Activated naive CD8-positive, alpha-beta T cell treated with anti-CD3 and anti-CD28 coated beads, Interleukin-2, amount 10 ng/mL, durations not matched to agents 7 days and 5 days (primary cell): Measurements from ENCODE around the gene TRIO. TPM values are rescaled to one million over a fixed set of nuclear protein-coding genes. Genes with fewer than 3 reads are reported as not detected.

Experiments
- ATAC-seq: fragments of 150-1000 bp; cut with Tn5 transposase; one replicate; pipeline ENCODE4 v1.10.0; 2021; ENCODE audit warnings: low read depth, moderate library complexity
- POLR2A ChIA-PET: fragments of 350-600 bp; sonication (Branson Sonifier 250); formaldehyde crosslinking; loops from one replicate; lab custom pipeline; 2021; ENCODE audit warnings: antibody characterized with exemption; lab: Charles Lee
- DNase-seq: peaks from one replicate; pipeline ENCODE4 v3.0.0; 2021
- H3K27ac Mint-ChIP-seq: one replicate; pipeline ENCODE4 v1.8.0; 2022; ENCODE audit warnings: mild to moderate bottlenecking, mixed read lengths
- H3K27me3 Mint-ChIP-seq: one replicate; pipeline ENCODE4 v1.8.0; 2022; ENCODE audit warnings: mild to moderate bottlenecking, moderate library complexity, mixed read lengths
- H3K36me3 Mint-ChIP-seq: one replicate; pipeline ENCODE4 v1.8.0; 2021; ENCODE audit warnings: mild to moderate bottlenecking, mixed read lengths
- H3K4me1 Mint-ChIP-seq: one replicate; pipeline ENCODE4 v1.8.0; 2021; ENCODE audit warnings: mixed read lengths
- H3K4me3 Mint-ChIP-seq: one replicate; pipeline ENCODE4 v1.8.0; 2022; ENCODE audit warnings: mild to moderate bottlenecking, moderate library complexity, mixed read lengths
- H3K9me3 Mint-ChIP-seq: one replicate; pipeline ENCODE4 v1.8.0; 2021; ENCODE audit warnings: mixed read lengths
- total RNA-seq, 2 experiments: library from RNA; stranded (reverse); gene quantifications; one replicate each; pipeline ENCODE4 v1.2.3, GENCODE V29; 2021

The TRIO gene
- total RNA-seq, 2 experiments from 2014 or later = 7.7 to 7.9 TPM

DNA sequence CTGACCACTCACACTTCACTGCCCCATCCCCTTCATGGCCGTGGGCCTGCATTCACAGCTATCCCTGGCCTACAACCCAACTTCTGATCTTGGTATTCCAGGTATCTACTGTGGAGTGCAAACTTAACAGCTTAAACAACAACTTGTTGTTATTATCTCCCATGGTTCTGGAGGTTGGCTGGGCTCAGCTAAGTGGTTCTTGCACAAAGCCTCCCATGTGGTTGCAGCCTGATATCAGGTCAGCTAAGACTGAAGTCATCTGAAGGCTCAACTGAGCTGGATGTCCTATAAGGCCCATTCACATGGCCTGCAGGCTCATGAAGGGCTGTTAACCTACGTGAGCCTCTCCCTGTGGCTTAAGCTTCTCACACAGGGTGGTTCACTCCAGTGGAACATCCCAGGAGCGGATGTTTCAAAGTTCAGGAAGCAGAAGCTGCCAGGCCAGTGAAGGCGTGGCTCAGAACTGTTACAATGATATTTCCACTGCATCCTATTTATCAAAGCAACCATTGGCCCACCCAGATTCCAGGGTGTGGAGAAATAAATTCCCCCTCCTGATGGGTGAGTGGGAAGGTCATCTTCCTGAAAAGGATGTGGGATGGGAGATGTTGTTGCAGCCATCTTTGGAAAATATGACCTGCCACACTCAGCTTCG, 30.0 kb upstream of the TRIO start:
- POLR2A ChIA-PET = no interaction called here
- Mint-ChIP-seq H3K27me3 (peaks cover 2% of the 10 kb centered on the region), H3K27ac (no peak overlapping the region), H3K4me3 (no peak overlapping the region), H3K4me1 (peaks cover 9% of the 10 kb centered on the region), H3K36me3 (no peaks in the 10 kb centered on the region), H3K9me3 (no peaks in the 10 kb centered on the region)
- ATAC-seq (no peak), DNase-seq (no peak)

DNA sequence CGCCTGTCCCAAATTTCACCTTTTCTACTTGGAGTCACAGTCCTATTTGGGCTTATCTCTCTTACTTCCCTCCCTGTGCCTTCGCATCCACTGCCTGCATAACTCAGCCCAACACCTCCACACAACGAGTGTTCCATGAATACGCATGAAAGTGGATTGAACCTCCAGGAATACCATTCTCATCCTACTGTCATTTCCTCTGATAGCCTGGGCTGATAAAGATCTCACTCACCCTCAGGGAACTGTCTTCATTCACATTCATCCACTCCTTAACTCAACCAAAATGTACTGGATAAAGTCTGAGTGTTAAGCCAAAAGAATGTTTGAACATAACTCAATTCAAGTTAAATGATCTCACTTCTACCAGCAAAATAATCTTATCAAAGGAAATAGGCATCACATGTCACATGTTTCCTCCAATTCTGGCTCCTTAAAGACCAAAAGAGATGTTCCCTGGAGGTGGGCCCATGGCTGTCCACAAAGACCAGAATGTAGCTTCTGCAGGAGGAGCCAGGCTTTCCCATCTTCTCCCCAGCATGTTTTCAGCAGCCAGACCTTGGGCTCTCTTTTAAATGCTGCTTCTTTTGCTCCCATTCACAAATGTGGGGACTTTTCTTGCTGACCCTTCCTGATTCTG, 28.4 kb upstream of the TRIO start:
- Mint-ChIP-seq H3K27me3 (peaks cover 2% of the 10 kb centered on the region), H3K4me1 (no peaks in the 10 kb centered on the region), H3K27ac (no peak overlapping the region), H3K9me3 (no peaks in the 10 kb centered on the region), H3K36me3 (no peaks in the 10 kb centered on the region), H3K4me3 (no peak overlapping the region)
- POLR2A ChIA-PET = no interaction called here
- DNase-seq (no peak), ATAC-seq (no peak)

- ATAC-seq = no peak
- H3K9me3 Mint-ChIP-seq = no peaks in the 10 kb centered on the region
- peaks cover 2% of the 10 kb centered on the region for H3K27me3 Mint-ChIP-seq
- H3K4me1 Mint-ChIP-seq = no peaks in the 10 kb centered on the region
- POLR2A ChIA-PET = no interaction called here
- no peak overlapping the region for H3K27ac Mint-ChIP-seq
- H3K36me3 Mint-ChIP-seq = no peaks in the 10 kb centered on the region
- no peak for DNase-seq
- H3K4me3 Mint-ChIP-seq = no peak overlapping the region
These were observed 27.7 kb upstream of the TRIO start for GRCh38 chr5:14115323-14115895.

GRCh38 chr5:14118551-14119320, 24.4 kb upstream of the TRIO start:
- no peak overlapping the region for H3K4me3 Mint-ChIP-seq
- peaks cover 2% of the 10 kb centered on the region for H3K27me3 Mint-ChIP-seq
- DNase-seq (no peak), ATAC-seq (no peak)
- POLR2A ChIA-PET = no interaction called here
- no peak overlapping the region for H3K27ac Mint-ChIP-seq
- no peaks in the 10 kb centered on the region for H3K4me1 Mint-ChIP-seq
- no peaks in the 10 kb centered on the region for H3K9me3 Mint-ChIP-seq
- no peaks in the 10 kb centered on the region for H3K36me3 Mint-ChIP-seq

GRCh38 chr5:14120176-14120575, 23.0 kb upstream of the TRIO start:
- H3K4me3 Mint-ChIP-seq = no peak overlapping the region
- no peak for ATAC-seq
- peaks cover 2% of the 10 kb centered on the region for H3K27me3 Mint-ChIP-seq
- no peaks in the 10 kb centered on the region for H3K36me3 Mint-ChIP-seq
- no peaks in the 10 kb centered on the region for H3K4me1 Mint-ChIP-seq
- H3K9me3 Mint-ChIP-seq = no peaks in the 10 kb centered on the region
- DNase-seq = no peak
- POLR2A ChIA-PET = no interaction called here
- H3K27ac Mint-ChIP-seq = no peak overlapping the region

DNA sequence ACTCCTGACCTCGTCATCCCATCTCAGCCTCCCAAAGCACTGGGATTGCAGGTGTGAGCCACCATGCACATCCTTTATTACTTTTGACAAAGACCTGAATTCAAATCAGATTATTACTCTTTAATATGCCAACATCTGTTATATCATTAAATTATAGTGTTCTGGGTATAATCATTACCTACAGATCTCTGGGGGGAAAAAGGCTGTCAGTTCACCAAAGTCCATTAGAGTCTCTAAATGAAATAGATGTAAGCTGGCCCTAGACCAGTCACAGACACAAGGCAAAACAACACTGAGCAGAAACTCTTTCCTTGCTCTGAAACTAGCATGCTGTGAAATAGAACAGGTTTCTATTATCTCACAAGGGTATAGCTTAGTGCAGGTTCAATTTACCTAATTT, 21.6 kb upstream of the TRIO start:
- POLR2A ChIA-PET = no interaction called here
- no peak overlapping the region for H3K27ac Mint-ChIP-seq
- H3K4me3 Mint-ChIP-seq = no peak overlapping the region
- no peaks in the 10 kb centered on the region for H3K9me3 Mint-ChIP-seq
- peaks cover 2% of the 10 kb centered on the region for H3K27me3 Mint-ChIP-seq
- H3K36me3 Mint-ChIP-seq = no peaks in the 10 kb centered on the region
- no peak for DNase-seq
- no peaks in the 10 kb centered on the region for H3K4me1 Mint-ChIP-seq
- ATAC-seq = no peak

- ATAC-seq = no peak
- no peak overlapping the region for H3K27ac Mint-ChIP-seq
- no peak overlapping the region for H3K4me3 Mint-ChIP-seq
- POLR2A ChIA-PET = no interaction called here
- H3K9me3 Mint-ChIP-seq = no peaks in the 10 kb centered on the region
- H3K27me3 Mint-ChIP-seq = peaks cover 2% of the 10 kb centered on the region
- no peaks in the 10 kb centered on the region for H3K4me1 Mint-ChIP-seq
- no peaks in the 10 kb centered on the region for H3K36me3 Mint-ChIP-seq
- no peak for DNase-seq
These were observed 21.1 kb upstream of the TRIO start for GRCh38 chr5:14122089-14122488.

GRCh38 chr5:14123551-14123950, 19.6 kb upstream of the TRIO start:
- POLR2A ChIA-PET = no interaction called here
- Mint-ChIP-seq H3K27ac (no peak overlapping the region), H3K27me3 (peaks cover 5% of the 10 kb centered on the region), H3K9me3 (no peaks in the 10 kb centered on the region), H3K36me3 (no peaks in the 10 kb centered on the region), H3K4me3 (no peak overlapping the region), H3K4me1 (no peaks in the 10 kb centered on the region)
- ATAC-seq (no peak), DNase-seq (no peak)

- Mint-ChIP-seq H3K36me3 (no peaks in the 10 kb centered on the region), H3K4me1 (no peaks in the 10 kb centered on the region), H3K9me3 (no peaks in the 10 kb centered on the region), H3K4me3 (no peak overlapping the region), H3K27ac (no peak overlapping the region), H3K27me3 (peaks cover 3% of the 10 kb centered on the region)
- ATAC-seq = no peak
- POLR2A ChIA-PET = no interaction called here
- no peak for DNase-seq
These were observed 19.1 kb upstream of the TRIO start for GRCh38 chr5:14123974-14124482.

GRCh38 chr5:14125262-14125661, 17.9 kb upstream of the TRIO start:
- Mint-ChIP-seq H3K4me1 (no peaks in the 10 kb centered on the region), H3K36me3 (no peaks in the 10 kb centered on the region), H3K27ac (no peak overlapping the region), H3K9me3 (no peaks in the 10 kb centered on the region), H3K27me3 (peaks cover 3% of the 10 kb centered on the region), H3K4me3 (no peak overlapping the region)
- POLR2A ChIA-PET = no interaction called here
- ATAC-seq (no peak), DNase-seq (no peak)

DNA sequence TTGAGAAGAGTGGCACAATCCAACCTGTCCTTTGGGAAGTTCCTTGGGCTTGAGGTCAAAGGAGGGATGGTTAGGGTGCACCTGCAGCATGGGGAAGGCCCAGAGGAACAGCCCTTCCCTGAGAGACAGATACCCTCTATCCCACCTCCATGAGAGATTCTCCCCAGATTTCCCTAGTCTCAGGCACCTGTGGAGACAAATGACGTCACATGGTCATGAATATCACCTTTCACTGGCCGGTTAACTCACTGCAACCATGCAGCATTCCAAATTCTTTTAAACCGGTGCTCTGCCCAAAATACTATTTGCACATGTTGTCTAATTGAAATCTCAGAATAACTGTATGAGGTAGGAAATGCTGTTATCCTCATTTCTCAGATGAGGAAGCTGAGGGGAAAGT, 15.6 kb upstream of the TRIO start:
- Mint-ChIP-seq H3K36me3 (no peaks in the 10 kb centered on the region), H3K27me3 (peaks cover 3% of the 10 kb centered on the region), H3K9me3 (no peaks in the 10 kb centered on the region), H3K4me1 (no peaks in the 10 kb centered on the region), H3K27ac (no peak overlapping the region), H3K4me3 (no peak overlapping the region)
- ATAC-seq = no peak
- POLR2A ChIA-PET = no interaction called here
- DNase-seq = no peak

DNA sequence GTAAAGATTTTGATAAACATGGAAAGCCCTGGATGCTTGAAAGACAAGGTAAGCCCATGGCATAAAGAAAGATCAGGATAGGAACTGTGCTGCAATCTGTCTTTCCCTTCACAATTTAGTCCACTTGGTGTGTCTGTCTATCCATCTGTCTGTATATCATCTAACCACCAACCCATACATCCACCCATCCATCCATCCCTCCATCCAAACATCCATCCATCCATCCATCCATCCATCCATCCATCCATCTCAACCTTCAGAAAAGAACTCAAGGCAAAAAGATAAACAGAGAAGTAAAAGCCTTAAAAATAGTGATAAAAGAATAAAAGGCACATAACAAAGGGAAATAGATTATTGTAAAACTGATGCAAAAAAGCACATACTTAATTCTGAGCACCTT, 15.1 kb upstream of the TRIO start:
- ATAC-seq = no peak
- no peak for DNase-seq
- H3K4me3 Mint-ChIP-seq = no peak overlapping the region
- H3K36me3 Mint-ChIP-seq = no peaks in the 10 kb centered on the region
- H3K9me3 Mint-ChIP-seq = no peaks in the 10 kb centered on the region
- no peaks in the 10 kb centered on the region for H3K4me1 Mint-ChIP-seq
- H3K27ac Mint-ChIP-seq = no peak overlapping the region
- POLR2A ChIA-PET = no interaction called here
- H3K27me3 Mint-ChIP-seq = peaks cover 3% of the 10 kb centered on the region

DNA sequence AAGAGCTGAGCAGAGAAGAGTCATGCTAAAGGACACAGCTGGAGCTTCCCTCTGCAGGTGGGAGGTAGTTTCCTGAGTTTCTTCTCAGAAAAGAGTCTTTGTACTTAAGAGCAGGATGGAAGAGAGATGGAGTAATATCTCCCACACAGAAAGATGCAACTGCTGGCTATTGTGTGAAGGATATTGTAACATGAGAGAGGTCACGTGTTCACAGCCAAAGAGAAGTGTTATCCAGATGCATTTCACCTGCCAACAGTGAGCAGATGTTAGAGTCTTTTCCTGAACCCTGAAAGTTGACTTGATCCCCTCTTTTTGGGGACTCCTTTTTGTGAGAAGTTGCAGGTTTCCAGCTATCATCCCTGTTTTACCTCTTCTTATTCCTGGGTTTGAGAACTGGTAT, 14.0 kb upstream of the TRIO start:
- DNase-seq (no peak), ATAC-seq (no peak)
- no peaks in the 10 kb centered on the region for H3K4me1 Mint-ChIP-seq
- H3K27ac Mint-ChIP-seq = no peak overlapping the region
- H3K4me3 Mint-ChIP-seq = no peak overlapping the region
- H3K9me3 Mint-ChIP-seq = no peaks in the 10 kb centered on the region
- H3K36me3 Mint-ChIP-seq = no peaks in the 10 kb centered on the region
- H3K27me3 Mint-ChIP-seq = peaks cover 3% of the 10 kb centered on the region
- POLR2A ChIA-PET = no interaction called here
